ENCODE measurements around the gene FAM168B.

Gene FAM168B

GRCh38 chr2:131016826-131017741 is 76.2 kb downstream of the FAM168B start:
- no peak for DNase-seq

- no peak for DNase-seq
These were observed 77.5 kb downstream of the FAM168B start for GRCh38 chr2:131015764-131016163.

- DNase-seq, result no peak
These were observed 79.1 kb downstream of the FAM168B start for GRCh38 chr2:131014141-131014540.

- DNase-seq, result no peak
These were observed 81.8 kb downstream of the FAM168B start for GRCh38 chr2:131011486-131011885.

GRCh38 chr2:131010566-131010965 is 82.7 kb downstream of the FAM168B start:
- no peak for DNase-seq

GRCh38 chr2:131009713-131010475 is 83.4 kb downstream of the FAM168B start:
- DNase-seq, result no peak

GRCh38 chr2:131008967-131009366 is 84.3 kb downstream of the FAM168B start:
- no peak for DNase-seq

- no peak for DNase-seq
These were observed 86.7 kb downstream of the FAM168B start for GRCh38 chr2:131006561-131006960.

GRCh38 chr2:131005216-131005935 is 87.9 kb downstream of the FAM168B start:
- no peak for DNase-seq

GRCh38 chr2:131004446-131005209 is 88.6 kb downstream of the FAM168B start:
- no peak for DNase-seq

- no peak for DNase-seq
These were observed 94.7 kb downstream of the FAM168B start for GRCh38 chr2:130998561-130998960.
